KMS-11 (cell line): Measurements from ENCODE around the gene POU2F3.
"Not testable (repeated sequence)": the region's sequence is repeated elsewhere in the genome, so short reads cannot be mapped to it uniquely, and the experiment has no call there.

Experiments used
- H2AFZ ChIP-seq: fragments of 200-600 bp; sonication (generic); 2 replicates; pipeline ENCODE4 v1.6.1; 2016; ENCODE audit warnings: antibody characterized with exemption, mixed run types, low read depth
- H3K27ac ChIP-seq: fragments of 200-600 bp; sonication (generic); 2 replicates; pipeline ENCODE4 v1.6.1; 2016; ENCODE audit warnings: mild to moderate bottlenecking, mixed run types
- H3K27me3 ChIP-seq: fragments of 200-600 bp; sonication (generic); 2 replicates; pipeline ENCODE4 v1.6.1; 2017; ENCODE audit warnings: mild to moderate bottlenecking, low read depth, mixed run types, moderate library complexity; ENCODE audit not compliant: insufficient read depth
- H3K36me3 ChIP-seq: fragments of 200-600 bp; sonication (generic); 2 replicates; pipeline ENCODE4 v1.6.1; 2017; ENCODE audit warnings: mild to moderate bottlenecking, mixed run types; ENCODE audit not compliant: insufficient read depth
- H3K4me1 ChIP-seq: fragments of 200-600 bp; sonication (generic); 2 replicates; pipeline ENCODE4 v1.6.1; 2016; ENCODE audit warnings: mild to moderate bottlenecking, low read depth, mixed run types; ENCODE audit not compliant: poor library complexity, severe bottlenecking
- H3K4me2 ChIP-seq: fragments of 200-600 bp; sonication (generic); 2 replicates; pipeline ENCODE4 v1.7.0; 2016; ENCODE audit warnings: mild to moderate bottlenecking, mixed run types
- H3K4me3 ChIP-seq: fragments of 200-600 bp; sonication (generic); IDR thresholded peaks from 2 replicates; pipeline ENCODE4 v1.6.1; 2017; ENCODE audit warnings: low read depth, low read length, mixed read lengths; ENCODE audit not compliant: insufficient read depth
- H3K79me2 ChIP-seq: fragments of 200-600 bp; sonication (generic); 2 replicates; pipeline ENCODE4 v1.6.1; 2016; ENCODE audit warnings: low read depth, mixed run types; ENCODE audit not compliant: insufficient read depth
- H3K9ac ChIP-seq: fragments of 200-600 bp; sonication (generic); 2 replicates; pipeline ENCODE4 v1.6.1; 2016; ENCODE audit warnings: mild to moderate bottlenecking, mixed run types
- H4K20me1 ChIP-seq: fragments of 200-600 bp; sonication (generic); 2 replicates; pipeline ENCODE4 v1.6.1; 2016; ENCODE audit warnings: mild to moderate bottlenecking, mixed run types; ENCODE audit not compliant: insufficient read depth
- TF ChIP-seq, protein P1 (sequence below): fragments of 200-600 bp; sonication (generic); conservative IDR thresholded peaks from 2 replicates; pipeline ENCODE4 v1.6.1; 2017; ENCODE audit warnings: low read depth, mild to moderate bottlenecking, antibody characterized with exemption, low read length, moderate library complexity, mixed read lengths

POU2F3 gene

DNA sequence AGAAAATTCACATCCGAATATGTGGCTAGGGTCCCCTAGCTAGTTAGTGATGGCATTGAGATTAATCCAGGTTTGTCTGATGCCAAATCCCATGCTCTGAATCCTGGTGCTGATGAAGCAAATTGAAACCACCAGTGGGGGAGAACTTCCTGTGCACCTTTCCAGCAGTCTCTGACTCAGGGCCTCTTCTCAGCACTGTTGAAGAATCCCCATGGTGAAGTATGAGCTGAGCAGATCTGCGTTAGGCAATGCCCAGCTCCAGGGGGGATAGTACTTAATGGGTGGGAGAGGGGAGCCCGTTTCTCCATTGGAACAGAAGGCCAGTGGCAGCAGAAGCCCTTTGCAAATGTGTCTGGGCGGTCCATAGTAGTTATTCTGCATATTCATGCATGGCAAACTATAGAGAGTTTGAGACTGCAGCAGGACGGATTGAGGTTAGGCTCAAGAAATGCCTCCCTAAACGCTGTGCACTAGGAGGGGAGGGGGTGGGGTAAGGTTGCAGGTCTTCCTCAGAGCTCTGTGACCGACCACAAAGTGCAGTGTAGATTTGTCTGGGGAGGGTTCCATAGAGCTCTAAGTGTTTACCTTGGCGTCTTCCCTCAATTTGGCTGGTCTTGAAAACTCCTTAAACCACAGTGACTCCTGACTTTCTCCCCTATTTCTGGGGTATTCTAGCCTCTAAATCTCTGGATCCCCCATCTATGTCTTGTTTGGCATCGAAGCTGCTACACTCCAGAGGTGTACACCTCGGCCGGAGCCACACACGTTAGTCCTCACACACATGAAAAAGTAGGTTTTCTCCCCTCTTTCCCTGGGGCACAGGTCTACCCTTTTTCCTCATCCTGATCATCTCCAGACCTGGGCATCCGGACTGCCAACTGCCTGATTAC lies 4.8 kb downstream of the POU2F3 start:
- no peak overlapping the region for H2AFZ ChIP-seq
- no peaks in the 10 kb centered on the region for H4K20me1 ChIP-seq
- H3K9ac ChIP-seq: no peak overlapping the region
- H3K27ac ChIP-seq: no peak overlapping the region
- no peak overlapping the region for H3K4me2 ChIP-seq
- no peaks in the 10 kb centered on the region for H3K79me2 ChIP-seq
- no peak overlapping the region for H3K4me3 ChIP-seq
- no peaks in the 10 kb centered on the region for H3K27me3 ChIP-seq
- H3K36me3 ChIP-seq: no peaks in the 10 kb centered on the region
- H3K4me1 ChIP-seq: no peaks in the 10 kb centered on the region
- TF ChIP-seq, protein P1, sequence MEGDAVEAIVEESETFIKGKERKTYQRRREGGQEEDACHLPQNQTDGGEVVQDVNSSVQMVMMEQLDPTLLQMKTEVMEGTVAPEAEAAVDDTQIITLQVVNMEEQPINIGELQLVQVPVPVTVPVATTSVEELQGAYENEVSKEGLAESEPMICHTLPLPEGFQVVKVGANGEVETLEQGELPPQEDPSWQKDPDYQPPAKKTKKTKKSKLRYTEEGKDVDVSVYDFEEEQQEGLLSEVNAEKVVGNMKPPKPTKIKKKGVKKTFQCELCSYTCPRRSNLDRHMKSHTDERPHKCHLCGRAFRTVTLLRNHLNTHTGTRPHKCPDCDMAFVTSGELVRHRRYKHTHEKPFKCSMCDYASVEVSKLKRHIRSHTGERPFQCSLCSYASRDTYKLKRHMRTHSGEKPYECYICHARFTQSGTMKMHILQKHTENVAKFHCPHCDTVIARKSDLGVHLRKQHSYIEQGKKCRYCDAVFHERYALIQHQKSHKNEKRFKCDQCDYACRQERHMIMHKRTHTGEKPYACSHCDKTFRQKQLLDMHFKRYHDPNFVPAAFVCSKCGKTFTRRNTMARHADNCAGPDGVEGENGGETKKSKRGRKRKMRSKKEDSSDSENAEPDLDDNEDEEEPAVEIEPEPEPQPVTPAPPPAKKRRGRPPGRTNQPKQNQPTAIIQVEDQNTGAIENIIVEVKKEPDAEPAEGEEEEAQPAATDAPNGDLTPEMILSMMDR: no peak

DNA sequence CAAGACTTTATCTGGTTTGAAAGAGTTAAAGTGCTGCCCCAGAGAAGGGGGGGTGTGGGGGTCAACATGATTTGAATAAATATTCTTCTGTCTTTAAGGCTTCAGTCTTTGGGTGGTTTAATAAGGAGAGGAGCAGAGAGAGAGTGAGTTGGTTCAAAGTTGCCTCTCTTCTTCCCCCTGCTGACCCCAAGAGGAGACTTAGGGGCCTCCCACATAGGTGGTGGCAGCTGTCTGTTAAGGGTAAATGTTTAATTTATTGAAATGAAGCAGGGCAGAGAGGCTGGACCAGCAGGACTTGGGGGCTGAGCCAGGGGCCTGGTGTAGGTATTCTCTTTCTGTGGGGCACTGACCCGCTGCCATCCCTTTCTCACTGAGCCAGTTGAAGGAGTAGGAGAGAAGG lies 5.5 kb downstream of the POU2F3 start:
- Histone ChIP-seq H4K20me1 (no peaks in the 10 kb centered on the region), H3K4me3 (no peak overlapping the region), H3K9ac (no peak overlapping the region), H3K36me3 (no peaks in the 10 kb centered on the region), H3K79me2 (no peaks in the 10 kb centered on the region), H3K27me3 (no peaks in the 10 kb centered on the region), H3K4me2 (no peak overlapping the region), H3K4me1 (no peaks in the 10 kb centered on the region), H3K27ac (no peak overlapping the region), H2AFZ (no peak overlapping the region)
- TF ChIP-seq, protein P1: no peak

DNA sequence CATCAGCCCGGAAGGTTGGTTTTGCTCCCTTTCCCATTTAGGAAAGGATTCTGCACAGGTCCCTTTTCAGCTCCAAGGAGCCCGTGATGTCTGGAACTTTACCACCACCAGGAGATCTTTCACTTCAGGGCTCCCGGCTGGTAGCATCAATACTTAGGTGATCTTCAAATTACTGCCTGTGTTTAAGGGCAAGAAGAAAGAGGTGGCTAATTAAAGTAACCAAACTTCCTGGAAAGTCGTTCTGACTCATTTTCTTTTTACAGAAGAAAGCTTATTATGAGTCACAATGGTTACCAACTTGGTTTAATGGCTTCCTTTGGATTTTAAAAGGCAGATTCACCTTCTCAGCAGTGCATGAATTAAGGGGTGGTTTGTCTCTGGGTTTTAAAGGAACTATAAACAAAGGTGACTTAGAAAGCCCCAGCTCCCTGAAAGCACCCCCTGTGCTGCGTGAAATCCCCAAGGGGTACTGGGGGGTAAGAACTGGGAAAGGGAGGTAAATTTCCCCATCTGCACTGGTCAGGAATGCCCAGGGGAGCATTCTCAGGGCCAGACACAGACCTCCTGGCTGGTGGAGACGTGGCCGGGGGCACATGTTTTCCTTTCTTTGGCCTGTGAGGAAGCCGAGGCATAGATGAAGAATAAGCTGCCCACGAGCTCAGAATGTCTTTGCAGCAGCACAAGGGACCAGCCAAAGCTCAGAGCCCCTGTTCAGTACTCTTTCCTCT lies 8.8 kb downstream of the POU2F3 start:
- H3K79me2 ChIP-seq: no peaks in the 10 kb centered on the region
- no peak overlapping the region for H2AFZ ChIP-seq
- H3K36me3 ChIP-seq: no peaks in the 10 kb centered on the region
- no peak overlapping the region for H3K4me2 ChIP-seq
- no peaks in the 10 kb centered on the region for H3K27me3 ChIP-seq
- H3K9ac ChIP-seq: no peak overlapping the region
- H3K27ac ChIP-seq: no peak overlapping the region
- H3K4me1 ChIP-seq: no peaks in the 10 kb centered on the region
- H4K20me1 ChIP-seq: no peaks in the 10 kb centered on the region
- no peak overlapping the region for H3K4me3 ChIP-seq
- TF ChIP-seq, protein P1: no peak

DNA sequence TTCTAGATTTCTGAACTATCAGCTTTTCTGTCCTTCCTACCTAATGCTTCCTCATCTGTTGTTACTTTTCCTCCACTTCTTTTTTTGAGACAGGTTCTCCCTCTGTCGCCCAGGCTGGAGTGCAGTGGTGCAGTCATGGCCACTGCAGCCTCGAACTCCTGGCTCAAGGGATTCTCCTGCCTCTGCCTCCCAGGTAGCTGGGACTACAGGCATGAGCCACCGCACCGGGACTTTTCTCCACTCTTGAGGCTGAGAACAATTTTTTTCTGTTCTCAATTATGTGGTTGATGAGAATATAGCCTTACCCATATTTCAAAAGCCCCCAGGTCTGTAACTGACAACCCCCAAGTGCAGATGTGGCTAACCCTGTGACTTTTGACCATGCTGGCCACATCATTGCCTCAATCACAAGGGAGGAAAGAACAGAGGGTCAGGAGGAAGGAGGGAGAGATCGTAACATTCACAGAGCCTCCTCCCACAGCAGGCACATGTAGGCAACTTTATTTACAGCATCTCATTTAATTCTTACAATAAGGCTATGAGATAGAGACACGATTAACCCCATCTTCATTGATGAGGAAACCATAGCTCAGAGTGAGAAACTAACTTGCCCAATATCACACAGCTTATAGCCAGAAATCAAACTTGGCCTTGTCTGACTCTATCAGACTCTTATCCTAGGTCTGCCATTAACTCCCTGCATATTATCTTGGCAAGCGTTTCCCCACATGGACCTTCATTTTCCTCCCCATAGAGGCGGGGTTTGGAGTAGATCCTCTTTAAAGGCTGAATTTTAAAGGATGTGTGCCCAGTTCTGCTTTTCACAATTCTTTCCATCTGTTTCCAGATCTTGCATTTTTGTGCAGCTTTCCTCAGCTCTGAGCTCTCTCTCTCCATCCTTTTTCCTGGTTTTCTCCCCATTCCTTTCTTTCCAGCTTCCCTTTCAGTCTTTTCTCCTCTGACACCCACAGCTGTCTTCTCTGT lies 9.6 kb downstream of the POU2F3 start:
- Histone ChIP-seq H3K36me3 (no peaks in the 10 kb centered on the region), H2AFZ (no peak overlapping the region), H3K9ac (no peak overlapping the region), H3K27ac (no peak overlapping the region), H3K4me2 (no peak overlapping the region), H3K4me3 (no peak overlapping the region), H3K4me1 (no peaks in the 10 kb centered on the region), H3K79me2 (no peaks in the 10 kb centered on the region), H3K27me3 (no peaks in the 10 kb centered on the region), H4K20me1 (no peaks in the 10 kb centered on the region)
- TF ChIP-seq, protein P1: no peak

DNA sequence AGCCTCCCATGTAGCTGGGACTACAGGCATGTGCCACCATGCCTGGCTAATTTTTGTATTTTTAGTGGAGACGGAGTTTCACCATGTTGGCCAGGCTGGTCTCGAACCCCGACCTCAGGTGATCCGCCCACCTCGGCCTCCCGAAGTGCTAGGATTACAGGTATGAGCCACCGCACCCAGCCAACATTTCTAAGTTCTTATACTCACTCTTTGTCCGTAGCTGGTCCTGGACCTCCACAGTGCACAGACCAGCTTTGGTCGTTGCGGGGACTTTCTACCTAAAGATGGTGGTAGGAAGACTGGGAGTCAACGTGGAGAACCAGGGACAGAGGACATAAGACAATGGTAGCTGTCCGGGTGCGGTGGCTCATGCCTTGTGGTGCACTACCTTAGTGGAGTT lies 13.4 kb downstream of the POU2F3 start:
- not testable (repeated sequence) for H3K4me2 ChIP-seq, H3K9ac ChIP-seq, H2AFZ ChIP-seq, H3K36me3 ChIP-seq, H4K20me1 ChIP-seq, H3K27ac ChIP-seq, H3K4me1 ChIP-seq, H3K4me3 ChIP-seq, H3K27me3 ChIP-seq, H3K79me2 ChIP-seq
